Measurements from ENCODE around the gene ACTC1.
"Not testable (repeated sequence)": the region's sequence is repeated elsewhere in the genome, so short reads cannot be mapped to it uniquely, and the experiment has no call there.

The ACTC1 gene

DNA sequence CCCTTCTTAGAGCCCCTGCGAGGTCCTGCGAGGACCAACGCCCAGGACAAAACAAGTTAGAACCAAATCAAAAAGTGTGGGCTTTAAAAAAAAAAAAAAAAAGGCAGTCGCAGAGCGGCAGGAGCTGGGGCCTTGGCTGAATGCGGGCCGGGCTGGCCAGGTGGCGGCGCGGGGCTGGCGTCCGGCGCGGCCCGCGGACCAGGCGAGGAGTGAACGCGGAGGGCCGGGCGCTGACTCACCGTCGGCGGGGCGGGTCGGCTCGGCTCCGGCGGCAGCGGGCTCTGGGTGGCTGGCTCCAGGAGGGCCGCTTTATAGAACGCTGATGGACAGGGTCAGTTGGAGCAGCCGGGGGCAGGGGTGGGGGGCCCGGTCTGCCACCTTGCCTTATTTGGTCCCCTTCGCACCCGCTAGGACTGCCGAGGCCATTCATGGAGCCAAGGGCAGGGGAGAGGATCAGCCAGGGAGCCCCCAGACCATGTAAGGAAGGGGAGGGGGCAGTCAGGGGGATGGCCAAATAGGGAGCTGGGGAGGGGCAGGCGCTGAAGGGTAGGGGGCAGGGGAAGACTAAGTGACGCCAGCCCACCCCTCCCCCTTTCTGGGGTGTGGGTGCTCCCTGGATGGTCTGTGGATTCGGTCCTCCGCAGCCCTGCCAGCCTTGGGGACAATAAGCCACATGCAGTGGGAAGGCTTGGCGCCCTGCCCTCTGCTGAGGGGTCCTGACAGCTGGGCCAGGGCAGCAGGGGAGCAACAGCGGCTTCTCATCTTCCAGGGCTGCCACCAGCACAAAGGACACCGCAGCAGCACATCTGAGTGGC, at the start of gene ACTC1:
Gene ACTC1 (minus strand): TSS at position 283 of the 815 bp plus-strand sequence. CDS start 741 bp downstream, outside the sequence.
- no peak for DNase-seq

DNA sequence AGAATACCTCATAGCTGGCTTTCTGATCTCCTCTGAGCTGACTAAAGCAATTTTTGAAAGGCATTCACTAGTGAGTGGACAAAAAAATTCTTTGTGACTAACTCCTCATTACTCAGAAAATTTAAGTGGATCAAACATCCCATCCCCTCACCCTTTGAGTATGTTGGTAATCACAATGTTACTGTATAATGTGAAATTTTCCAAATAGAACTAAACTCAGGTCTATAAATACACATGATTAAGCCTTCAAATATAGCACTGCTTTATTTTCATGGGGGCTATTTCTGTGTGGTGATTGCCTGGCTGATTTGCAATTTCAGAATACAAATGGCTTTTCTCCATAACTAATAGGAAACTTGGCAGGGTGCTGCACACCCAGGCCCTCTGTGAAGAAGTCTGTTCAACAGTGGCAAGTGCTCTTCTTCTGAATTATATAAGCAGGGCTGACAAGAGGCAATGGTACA, 45.9 kb upstream of the ACTC1 start:
- DNase-seq = no peak

DNA sequence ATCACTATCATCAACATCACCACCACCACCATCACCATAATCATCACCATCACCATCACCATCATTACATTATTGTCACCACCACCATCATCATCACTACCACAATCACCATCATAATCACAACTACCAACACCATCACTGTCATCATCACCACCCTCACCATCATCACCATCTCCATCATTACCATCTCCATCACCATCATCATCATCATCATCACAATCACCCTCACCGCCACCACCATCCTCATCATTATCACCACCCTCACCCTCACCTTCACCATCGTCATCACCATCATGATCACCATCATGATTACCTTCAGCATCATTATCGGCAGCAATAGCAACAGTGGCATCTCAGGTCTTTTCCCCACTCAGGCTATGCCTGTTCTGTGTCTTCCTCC, 42.9 kb upstream of the ACTC1 start:
- DNase-seq = no peak

DNA sequence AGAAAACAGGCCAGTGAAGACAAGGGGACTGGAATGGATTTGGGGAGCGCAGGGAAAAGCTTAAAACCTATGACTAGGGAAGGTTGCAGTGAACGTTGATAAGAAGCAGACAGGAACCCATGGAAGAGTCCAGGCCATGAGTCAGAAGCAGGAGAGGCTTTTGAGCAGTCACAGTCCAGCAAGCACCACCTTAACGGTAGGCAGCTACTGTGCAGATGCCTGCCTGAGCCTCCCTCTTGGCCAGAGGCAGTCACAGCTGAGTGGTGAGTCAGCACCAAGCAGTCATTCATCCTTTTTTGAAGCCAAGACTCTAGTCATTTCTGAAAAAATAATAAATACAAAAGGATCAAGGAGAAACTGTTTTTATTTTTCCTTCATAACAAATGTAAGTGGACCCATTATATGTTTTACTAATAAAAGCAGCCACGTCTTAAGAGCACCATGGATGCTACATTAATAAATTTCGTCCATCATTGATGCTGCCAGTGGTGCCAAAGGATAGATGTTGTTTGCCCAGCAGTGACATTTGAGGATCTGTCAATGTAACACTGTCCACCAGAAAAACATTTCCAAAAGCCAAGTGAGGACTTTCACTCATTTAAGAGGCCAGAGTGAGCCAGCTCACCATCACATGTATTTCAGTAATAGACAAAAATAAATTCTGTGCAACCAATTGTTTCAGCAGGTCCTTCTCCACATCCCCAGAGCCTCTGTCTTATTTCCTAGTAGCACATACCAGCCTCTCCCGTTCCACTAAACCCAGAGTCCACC, 42.1 kb upstream of the ACTC1 start:
- DNase-seq = no peak

DNA sequence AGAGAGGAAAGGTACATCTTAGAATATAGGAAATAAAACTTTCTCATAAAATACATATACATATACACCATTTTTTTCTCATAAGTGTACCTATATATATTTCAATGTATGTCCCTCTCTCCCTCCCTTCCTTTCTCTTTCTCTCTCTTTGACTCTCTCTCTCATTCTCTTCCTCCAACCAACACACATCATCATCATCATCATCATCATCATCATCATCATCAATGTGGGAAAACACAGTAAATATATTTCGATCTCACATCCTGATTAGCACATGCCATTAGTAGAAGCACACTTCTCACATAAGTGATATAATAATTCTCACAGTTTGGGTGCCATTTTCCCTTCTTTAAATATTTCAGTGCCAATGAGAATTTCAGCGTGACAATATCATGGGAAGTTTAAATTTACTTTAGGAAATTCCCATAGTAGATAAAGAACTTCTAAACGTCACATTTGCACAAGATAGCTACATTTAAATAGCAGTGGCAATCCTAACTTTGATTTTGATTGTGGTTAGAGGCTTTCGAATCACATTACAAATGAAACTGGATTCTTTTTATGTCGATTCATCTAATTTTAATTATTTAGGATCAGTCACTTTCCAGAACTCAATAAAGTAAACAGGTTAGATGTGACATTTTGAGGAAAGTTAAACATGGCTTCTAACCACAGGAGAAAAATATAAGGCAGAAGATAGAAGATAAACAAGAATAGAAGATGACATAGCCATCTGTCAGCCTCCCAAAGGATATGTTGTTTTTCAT, 33.0 kb upstream of the ACTC1 start:
- no peak for DNase-seq

DNA sequence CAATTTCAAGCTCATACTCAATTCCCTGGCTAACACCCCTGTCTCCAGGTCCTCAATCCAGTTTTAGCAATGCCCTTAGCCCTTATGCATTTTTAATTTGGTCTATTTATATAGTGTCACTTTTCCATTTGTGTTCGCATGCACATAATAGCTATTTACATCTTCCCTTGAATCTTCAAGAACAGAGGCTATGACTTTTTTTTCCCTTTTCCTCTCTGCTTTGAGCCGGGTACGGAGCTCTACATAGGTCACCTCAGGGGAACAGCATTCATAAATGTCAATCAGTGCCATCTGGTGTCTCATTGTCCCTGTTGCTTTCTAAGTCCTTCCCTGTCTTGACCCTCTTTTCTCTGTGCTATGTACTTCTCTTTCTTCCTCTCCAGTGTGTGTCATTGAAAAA, 26.5 kb upstream of the ACTC1 start:
- no peak for DNase-seq

DNA sequence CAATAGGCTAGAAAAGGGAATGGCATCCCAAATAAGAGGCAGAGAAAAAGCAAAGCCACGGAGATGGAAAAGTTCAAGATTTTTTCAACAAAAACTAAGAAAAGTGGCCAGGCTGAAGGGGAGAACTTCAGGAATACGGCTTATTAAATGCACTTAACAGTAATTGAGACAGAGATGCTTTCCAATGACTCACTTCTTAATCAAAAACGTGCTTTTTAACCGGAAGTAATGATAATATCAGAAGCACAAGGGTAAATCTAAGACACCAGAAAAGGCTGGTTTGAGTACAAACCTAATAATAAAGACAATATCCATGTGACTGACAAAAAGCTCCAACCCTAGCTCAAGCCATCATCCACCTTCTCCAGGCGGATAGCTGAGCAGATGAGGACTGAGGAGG, 24.8 kb upstream of the ACTC1 start:
- no peak for DNase-seq

DNA sequence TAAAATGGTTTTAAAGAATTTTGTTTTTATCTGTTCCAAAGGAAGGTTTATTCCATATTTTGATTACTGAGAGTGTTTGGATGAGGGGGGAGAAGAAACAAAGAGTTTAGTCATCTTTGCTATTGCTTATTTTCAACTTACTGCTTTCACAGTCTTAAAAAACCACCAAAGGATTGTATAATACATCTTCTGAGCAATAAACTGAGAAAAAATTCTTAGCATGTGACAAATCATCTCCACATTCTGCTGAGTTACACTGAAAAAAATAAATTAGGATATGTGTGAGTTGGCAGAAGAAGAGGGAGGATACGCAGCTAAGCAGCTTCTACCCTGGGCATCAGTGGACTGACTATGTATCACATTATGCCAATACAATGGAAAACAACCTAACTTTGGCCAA, 23.2 kb upstream of the ACTC1 start:
- DNase-seq = no peak

DNA sequence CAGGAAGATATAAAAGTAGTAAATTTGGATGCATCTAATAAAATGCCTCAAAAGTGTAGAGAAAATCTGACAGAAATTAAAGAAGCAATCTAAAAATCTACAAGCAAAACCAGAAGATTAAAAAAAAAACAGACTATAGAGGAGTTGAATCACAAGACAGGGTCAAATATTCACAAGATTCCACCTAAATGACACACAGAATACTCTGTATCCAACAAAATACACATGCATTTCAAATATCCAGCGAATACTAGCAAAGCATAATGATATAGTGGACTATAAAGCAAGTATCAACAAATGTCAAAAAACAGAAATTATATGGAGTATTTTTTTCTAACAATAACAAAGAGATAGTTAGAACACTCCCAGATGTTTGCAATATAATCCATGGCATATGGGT, 20.5 kb upstream of the ACTC1 start:
- no peak for DNase-seq

DNA sequence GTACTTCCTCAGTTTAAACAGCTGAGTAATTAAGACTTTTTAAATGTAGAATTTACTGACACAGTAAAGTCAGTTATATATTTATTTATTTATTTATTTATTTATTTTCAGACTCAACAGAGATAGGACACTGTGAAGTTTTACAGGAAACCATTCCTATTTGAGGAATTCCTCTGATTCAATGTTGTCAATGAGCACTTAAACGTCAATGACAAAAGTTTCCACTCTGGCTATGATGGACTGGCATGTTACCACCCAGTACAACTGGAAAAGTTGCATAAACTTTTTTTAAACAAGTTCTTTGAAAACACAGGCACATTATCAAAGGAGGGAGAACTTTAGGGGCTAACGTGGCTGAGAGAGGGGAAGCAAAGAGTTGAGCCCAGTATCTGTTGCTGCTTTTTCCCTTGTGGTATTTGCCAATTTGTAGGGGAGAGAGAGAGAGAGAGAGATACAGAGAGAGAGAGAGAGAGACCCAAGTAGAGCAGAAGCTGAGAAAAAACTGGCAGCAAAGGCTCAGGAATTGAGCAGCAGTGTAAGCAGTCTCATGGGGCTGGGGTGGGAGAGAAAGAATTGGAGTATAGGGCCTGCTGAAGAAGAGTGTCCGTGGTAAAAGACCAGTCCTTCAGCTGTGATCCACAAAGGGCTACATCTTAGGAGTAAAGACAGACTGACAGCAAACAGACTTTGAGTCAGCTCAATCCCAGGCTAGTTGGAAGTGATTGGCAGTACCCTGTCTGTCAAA, 18.3 kb upstream of the ACTC1 start:
- no peak for DNase-seq

DNA sequence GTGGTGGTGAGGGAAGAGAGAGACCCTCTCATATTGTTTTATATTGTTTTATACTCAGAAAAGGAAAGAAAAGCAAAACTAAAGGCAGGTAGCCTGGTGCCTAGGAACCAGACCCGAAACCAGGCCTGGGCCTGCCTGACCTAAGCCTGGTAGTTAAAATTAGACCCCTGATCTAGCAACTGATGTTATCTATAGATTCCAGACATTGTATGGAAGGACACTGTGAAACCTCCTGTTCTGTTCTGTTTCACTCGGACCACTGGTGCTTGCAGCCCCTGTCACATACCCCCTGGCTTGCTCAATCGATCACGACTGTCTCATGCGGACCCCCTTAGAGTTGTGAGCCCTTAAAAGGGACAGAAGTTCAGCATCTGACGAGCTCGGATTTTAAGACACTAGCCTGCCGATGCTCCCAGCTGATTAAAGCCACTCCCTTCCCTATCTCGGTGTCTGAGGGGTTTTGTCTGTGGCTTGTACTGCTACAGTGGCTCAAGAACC, 17.6 kb upstream of the ACTC1 start:
- not testable (repeated sequence) for DNase-seq

DNA sequence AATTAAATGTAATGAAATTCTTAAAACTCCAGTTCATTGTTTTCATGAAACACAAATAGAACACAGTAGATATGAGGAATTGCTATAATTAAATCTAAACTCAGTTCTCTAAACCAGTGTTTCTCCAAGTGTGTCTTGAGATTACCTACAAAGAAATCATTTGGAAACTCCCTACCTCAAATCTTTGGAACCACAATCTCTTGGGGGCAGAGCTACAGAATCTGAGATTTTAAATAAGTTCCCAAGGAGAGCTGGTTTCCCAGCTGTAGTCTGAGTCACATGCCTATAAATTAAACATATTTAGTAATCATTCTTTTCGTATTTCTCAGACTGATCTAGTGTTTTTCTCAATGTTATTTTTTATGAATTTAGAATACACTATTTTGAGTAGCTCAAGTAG, 17.0 kb upstream of the ACTC1 start:
- no peak for DNase-seq

DNA sequence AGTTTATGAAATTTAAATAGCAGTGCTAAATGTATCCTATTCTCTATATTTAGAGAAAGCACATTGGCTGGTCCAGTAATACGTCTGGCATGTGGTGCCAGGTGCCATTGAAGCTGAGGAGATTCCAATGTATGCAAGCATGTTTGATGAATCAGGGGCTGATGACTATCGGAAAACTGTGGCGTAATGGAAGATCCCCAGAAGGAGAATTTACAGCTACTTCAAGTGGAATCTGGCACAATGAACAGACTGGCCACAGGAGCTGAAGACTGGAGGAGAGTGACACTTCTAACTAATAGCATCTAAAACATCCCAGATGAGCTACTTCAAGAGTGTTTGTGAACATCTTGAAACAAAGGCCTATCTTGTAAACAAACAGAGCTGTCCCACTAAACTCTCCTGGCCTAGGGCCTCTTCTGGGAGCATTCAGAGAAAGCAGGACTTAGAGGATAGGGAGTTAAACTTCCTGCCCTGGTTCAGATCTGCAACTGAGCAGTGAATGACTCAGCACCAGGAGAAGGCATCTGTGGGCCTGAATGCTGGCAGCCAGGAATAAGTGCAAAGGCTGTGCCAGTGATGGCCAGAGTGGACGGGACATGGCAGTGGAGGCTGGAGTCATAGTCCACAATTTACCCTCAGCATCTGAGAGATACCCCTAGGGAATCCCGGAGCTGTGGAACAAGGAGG, 15.2 kb upstream of the ACTC1 start:
- DNase-seq = no peak

DNA sequence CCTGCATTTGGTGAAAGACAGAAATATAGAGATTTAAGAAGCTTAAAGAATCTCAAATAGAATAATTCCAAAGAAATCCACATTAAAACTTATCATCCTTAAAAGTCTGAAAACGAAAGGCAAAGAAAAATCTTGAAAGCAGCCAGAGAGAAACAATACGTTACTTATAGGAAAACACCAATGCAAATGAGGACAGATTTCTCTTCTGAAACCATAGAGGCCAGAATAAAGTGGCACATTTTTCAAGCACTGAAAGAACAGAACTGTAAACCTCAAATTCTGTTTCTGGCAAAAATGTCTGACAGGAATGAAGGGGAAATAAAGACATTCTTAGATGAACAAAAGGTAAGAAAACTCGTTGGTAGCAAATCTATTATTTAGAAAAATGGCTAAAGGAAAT, 13.8 kb upstream of the ACTC1 start:
- DNase-seq = no peak

DNA sequence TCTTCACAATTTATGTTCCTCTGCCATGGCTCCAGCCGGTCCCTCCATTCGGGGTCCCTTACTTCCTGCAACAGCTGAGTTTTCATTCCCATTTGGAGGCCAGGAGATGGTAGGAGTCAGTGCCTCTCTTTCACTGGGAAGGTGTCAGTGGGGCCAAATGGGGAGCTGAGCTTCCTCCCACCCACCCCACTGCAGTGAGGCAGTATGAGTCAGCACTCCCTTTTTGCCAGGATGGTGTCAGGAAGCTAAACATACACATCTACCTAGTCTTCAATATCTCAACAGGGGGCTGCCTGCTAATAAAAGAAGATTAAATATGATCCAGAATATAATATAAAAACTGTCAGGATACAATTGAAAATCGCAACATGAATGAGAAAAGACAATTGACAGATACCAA, 12.7 kb upstream of the ACTC1 start:
- no peak for DNase-seq

DNA sequence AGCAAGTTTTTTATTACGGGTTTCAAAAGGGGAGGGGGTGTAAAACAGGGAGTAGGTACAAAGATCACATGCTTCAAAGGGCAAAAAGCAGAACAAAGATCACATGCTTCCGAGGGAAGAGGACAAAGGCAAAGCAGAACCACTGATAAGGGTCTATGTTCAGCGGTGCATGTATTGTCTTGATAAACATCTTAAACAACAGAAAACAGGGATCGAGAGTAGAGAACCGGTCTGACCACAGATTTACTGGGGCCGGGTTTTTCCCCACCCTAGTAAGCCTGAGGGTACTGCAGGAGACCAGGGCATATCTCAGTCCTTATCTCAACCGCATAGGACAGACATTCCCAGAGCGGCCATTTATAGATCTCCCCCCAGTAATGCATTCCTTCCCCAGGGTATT, 11.9 kb upstream of the ACTC1 start:
- DNase-seq = not testable (repeated sequence)

DNA sequence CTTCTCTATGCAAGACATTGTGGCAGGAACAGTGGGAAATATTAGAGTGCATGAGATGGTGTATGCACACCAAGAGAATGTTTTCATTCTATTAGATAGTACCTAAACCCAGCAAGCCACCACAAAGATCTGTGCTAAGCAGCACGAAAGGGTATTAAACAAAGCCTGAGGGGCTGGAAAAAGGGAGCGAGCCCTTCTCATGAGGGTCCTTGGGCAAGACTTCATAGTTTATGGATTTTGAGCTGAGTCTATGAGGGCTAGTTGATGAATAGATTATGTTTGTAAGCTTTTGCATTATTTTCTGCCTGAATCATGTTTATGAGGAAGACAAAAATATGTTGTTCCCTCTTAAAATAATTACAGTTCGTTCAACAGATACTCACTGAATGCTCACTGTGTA, 9.4 kb upstream of the ACTC1 start:
- no peak for DNase-seq

DNA sequence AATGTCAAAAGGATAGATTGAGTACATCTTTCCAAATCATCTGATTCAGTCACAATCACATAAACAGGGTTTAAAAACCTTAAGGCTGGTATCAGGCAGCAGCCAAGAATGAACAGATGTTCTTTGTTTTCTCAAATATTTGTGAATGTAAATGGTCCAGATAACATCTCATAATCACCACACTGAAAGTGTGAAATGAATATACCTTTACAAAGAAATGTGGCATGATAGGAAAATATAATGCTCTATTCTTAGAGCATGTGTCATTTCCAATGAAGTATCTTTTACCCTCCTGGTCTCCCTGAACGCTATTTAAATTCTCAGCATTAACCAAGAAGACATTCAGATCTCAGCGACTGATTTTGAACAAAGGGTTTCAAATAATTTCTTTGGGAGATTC, 8.8 kb upstream of the ACTC1 start:
- DNase-seq = no peak

DNA sequence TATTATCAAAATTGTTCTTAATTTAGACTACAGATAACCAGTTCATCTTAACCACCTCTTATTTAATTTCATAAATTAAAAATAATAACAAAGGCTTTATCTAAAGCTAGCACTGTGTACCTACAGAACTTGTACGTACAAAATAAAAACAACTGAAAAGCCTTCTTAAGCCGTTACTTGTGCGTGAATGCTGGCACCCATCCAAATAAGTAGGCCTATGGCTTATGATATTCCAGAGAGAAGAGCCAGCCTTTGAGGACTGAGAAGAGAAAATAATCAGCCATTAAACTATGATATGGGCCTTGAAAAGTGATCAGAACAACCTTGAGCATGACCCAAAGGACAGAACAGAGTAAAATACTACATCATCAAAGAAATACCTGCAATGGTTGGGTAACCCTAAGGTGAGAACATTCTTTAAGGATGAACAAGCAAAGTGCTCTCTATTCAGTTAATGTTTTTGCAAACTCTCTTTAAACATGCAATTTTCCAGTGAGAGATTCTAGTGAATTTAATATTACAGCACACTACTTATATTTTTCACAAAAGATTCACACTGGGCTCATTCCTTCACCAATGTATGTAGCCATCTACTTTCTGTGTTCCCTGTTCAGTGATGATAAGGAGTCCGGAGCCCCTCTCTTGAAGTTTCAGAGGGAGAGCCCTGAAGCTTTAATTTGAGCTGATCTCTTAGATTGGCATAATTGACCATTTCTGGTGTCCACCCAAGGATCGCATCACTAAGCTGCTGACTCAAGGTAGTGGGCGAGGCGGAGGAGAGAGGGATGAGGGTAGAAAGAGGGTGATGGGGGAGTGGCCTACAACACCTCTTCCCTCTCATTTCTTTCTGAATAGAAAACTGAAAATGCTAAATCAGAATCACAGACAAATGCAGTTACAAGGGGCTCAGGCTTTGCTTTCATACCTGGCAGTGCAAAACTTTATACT, 7.7 kb upstream of the ACTC1 start:
- no peak for DNase-seq

DNA sequence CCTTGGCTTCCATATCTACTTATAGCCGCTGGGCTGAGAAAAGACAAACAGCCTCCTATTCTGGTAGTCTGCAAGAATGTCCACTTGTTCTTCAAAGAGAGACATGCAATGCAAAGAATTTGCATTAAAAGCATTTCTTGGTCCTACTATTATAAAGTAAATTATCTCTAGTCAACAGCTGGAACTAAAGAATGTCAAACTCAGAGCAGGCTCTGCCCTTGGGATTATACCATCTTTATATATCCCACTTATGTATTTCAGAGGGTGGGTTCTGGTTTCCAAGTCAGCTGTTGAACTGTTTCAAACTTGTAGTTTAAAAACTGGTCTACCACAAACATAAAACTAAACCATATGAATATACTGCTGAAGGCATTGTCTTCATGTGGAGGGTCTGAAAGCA, 7.0 kb upstream of the ACTC1 start:
- no peak for DNase-seq
